Transverse colon (tissue), 4 donors: ENCODE data around the gene BIN2.

Experiments used
- CTCF ChIP-seq, 5 experiments: fragments of 200-600 bp in 3 of 5; fragments of 450-650 bp in 2 of 5; sonication (generic) in 3 of 5; IDR thresholded peaks; 1 replicate in 2 of 5; 2 replicates in 3 of 5; pipeline ENCODE4 v1.5.1; 2016 to 2017; ENCODE audit warnings: antibody characterized with exemption in 5 of 5, inconsistent platforms in 3 of 5, mild to moderate bottlenecking in 2 of 5, moderate library complexity in 1 of 5
- POLR2A ChIP-seq: fragments of 450-650 bp; IDR thresholded peaks from one replicate; pipeline ENCODE4 v1.6.1; 2016; ENCODE audit warnings: antibody characterized with exemption, mild to moderate bottlenecking, moderate library complexity
- POLR2AphosphoS5 ChIP-seq, 3 donors: sonication (generic); formaldehyde crosslinking; IDR thresholded peaks; one replicate each; pipeline ENCODE4 v1.6.1; 2016; ENCODE audit warnings: antibody characterized with exemption in 3 of 3

GRCh38 chr12:51269174-51270066 lies 54.6 kb downstream of the BIN2 start:
- no peak for TF ChIP-seq POLR2A
- TF ChIP-seq CTCF (IDR thresholded peaks at IDR 0.05): peak; percentile 32 to 70 (median 47)
- TF ChIP-seq POLR2AphosphoS5 (IDR thresholded peaks at IDR 0.05): no peak
